CD14-positive monocyte (primary cell): Measurements from ENCODE around the gene GABRA6. TPM values are rescaled to one million over a fixed set of nuclear protein-coding genes. Genes with fewer than 3 reads are reported as not detected.

Source experiments
- DNase-seq, 3 donors: peaks; one replicate each; pipeline ENCODE4 v3.0.0-alpha.2; 2011 to 2022
- H2AFZ ChIP-seq: 2 replicates; pipeline ENCODE4 v1.6.0; 2012; ENCODE audit warnings: mild to moderate bottlenecking, low read depth, low read length, inconsistent platforms; ENCODE audit not compliant: insufficient read depth, poor library complexity, severe bottlenecking
- H3K27ac ChIP-seq, 2 donors: 1 replicate in 1 of 2; 2 replicates in 1 of 2; pipeline ENCODE4 v1.5.1; 2012 to 2013; ENCODE audit warnings: low read length in 2 of 2, control low read depth in 1 of 2, inconsistent platforms in 1 of 2, low read depth in 1 of 2, mild to moderate bottlenecking in 1 of 2
- H3K27me3 ChIP-seq, 2 donors: one replicate each; pipeline versions ENCODE4 v1.6.0 to v1.6.1; 2011 to 2013; ENCODE audit warnings: low read length in 2 of 2; ENCODE audit not compliant: control insufficient read depth in 2 of 2, insufficient read depth in 2 of 2
- H3K36me3 ChIP-seq, 2 donors: replicated peaks in 1 of 2; 1 replicate in 1 of 2; 2 replicates in 1 of 2; pipeline versions ENCODE4 v1.5.1 to v1.6.1; 2012 to 2013; ENCODE audit warnings: low read length in 2 of 2, control low read depth in 1 of 2, inconsistent platforms in 1 of 2, mild to moderate bottlenecking in 1 of 2; ENCODE audit not compliant: insufficient read depth in 2 of 2, control insufficient read depth in 1 of 2
- H3K4me1 ChIP-seq, 2 donors: 1 replicate in 1 of 2; 2 replicates in 1 of 2; pipeline versions ENCODE4 v1.5.1 to v1.6.1; 2012 to 2013; ENCODE audit warnings: low read length in 2 of 2, control low read depth in 1 of 2, inconsistent platforms in 1 of 2, mild to moderate bottlenecking in 1 of 2, moderate library complexity in 1 of 2; ENCODE audit not compliant: insufficient read depth in 2 of 2, control insufficient read depth in 1 of 2
- H3K4me2 ChIP-seq: replicated peaks from 2 replicates; pipeline ENCODE3; 2012; ENCODE audit warnings: low read length, moderate library complexity, mild to moderate bottlenecking; ENCODE audit not compliant: poor library complexity, severe bottlenecking; ENCODE audit errors: extremely low read depth
- H3K4me3 ChIP-seq, 3 experiments: fragments of 200-600 bp in 1 of 3; sonication (generic) in 1 of 3; replicated peaks in 1 of 3; 1 replicate in 2 of 3; 2 replicates in 1 of 3; pipeline ENCODE4 v1.5.1; 2011 to 2013; ENCODE audit warnings: low read length in 3 of 3, mild to moderate bottlenecking in 3 of 3, control low read depth in 2 of 3, low read depth in 2 of 3, inconsistent platforms in 1 of 3, moderate library complexity in 1 of 3
- H3K79me2 ChIP-seq: 2 replicates; pipeline ENCODE4 v1.6.0; 2012; ENCODE audit warnings: mild to moderate bottlenecking, control low read depth, inconsistent platforms, low read length, moderate library complexity; ENCODE audit not compliant: insufficient read depth
- H3K9ac ChIP-seq: 2 replicates; pipeline ENCODE4 v1.6.0; 2017; ENCODE audit warnings: low read length, mild to moderate bottlenecking; ENCODE audit not compliant: insufficient read depth, poor library complexity, severe bottlenecking
- H3K9me3 ChIP-seq, 2 donors: replicated peaks in 1 of 2; 1 replicate in 1 of 2; 2 replicates in 1 of 2; pipeline versions ENCODE4 v1.5.1 to v1.6.1; 2012 to 2013; ENCODE audit warnings: low read length in 2 of 2, control low read depth in 1 of 2; ENCODE audit not compliant: control insufficient read depth in 1 of 2, insufficient read depth in 1 of 2
- H4K20me1 ChIP-seq: 2 replicates; pipeline ENCODE4 v1.6.0; 2012; ENCODE audit warnings: mild to moderate bottlenecking, low read length, control low read depth, moderate library complexity; ENCODE audit not compliant: insufficient read depth
- H3K27ac Mint-ChIP-seq, 7 donors: one replicate each; pipeline ENCODE4 v1.8.0; 2020; ENCODE audit warnings: mild to moderate bottlenecking in 7 of 7, mixed read lengths in 7 of 7, moderate library complexity in 6 of 7, inconsistent platforms in 2 of 7
- H3K27me3 Mint-ChIP-seq, 3 donors: one replicate each; pipeline ENCODE4 v1.8.0; 2021 to 2022; ENCODE audit warnings: low read depth in 3 of 3, mild to moderate bottlenecking in 3 of 3, mixed read lengths in 3 of 3, moderate library complexity in 3 of 3, inconsistent platforms in 1 of 3
- H3K36me3 Mint-ChIP-seq, 2 donors: one replicate each; pipeline ENCODE4 v1.8.0; 2020; ENCODE audit warnings: mixed read lengths in 2 of 2, inconsistent platforms in 1 of 2, mild to moderate bottlenecking in 1 of 2
- H3K4me1 Mint-ChIP-seq: one replicate; pipeline ENCODE4 v1.8.0; 2020; ENCODE audit warnings: mild to moderate bottlenecking, mixed read lengths
- H3K4me3 Mint-ChIP-seq, 2 donors: one replicate each; pipeline ENCODE4 v1.8.0; 2020; ENCODE audit warnings: mild to moderate bottlenecking in 2 of 2, mixed read lengths in 2 of 2, moderate library complexity in 1 of 2
- H3K9me3 Mint-ChIP-seq, 7 donors: one replicate each; pipeline ENCODE4 v1.8.0; 2020 to 2022; ENCODE audit warnings: mixed read lengths in 7 of 7, mild to moderate bottlenecking in 6 of 7, moderate library complexity in 6 of 7, inconsistent platforms in 2 of 7
- WGBS: methylation state at CpG from one replicate; pipeline ENCODE4 v1.1.5; 2013; ENCODE audit warnings: missing lambda C conversion rate; ENCODE audit not compliant: insufficient coverage; 5-methylcytosine and 5-hydroxymethylcytosine counted together
- intact Hi-C, 2 donors: fragments of 100-400 bp; cut with micrococcal nuclease; formaldehyde crosslinking; loops; one replicate each; pipeline versions ENCODE4 v1.15.0 to v1.15.1; 2023
- polyA plus RNA-seq, 3 donors: library from polyadenylated mRNA; depleted of rRNA in 1 of 3; unstranded in 2 of 3; stranded (reverse) in 1 of 3; fragments of 300-500 nt in 2 of 3; fragments of >200 nt in 1 of 3; fragmentation: Illumina TruSeq in 2 of 3; gene quantifications; 1 replicate in 2 of 3; 2 replicates in 1 of 3; pipeline ENCODE4 v1.2.3, GENCODE V29; 2012 to 2021
- TF ChIP-seq, protein P1 (sequence below): fragments of 200-600 bp; IDR thresholded peaks from one replicate; pipeline ENCODE4 v1.8.0; 2022; ENCODE audit warnings: antibody characterized with exemption, mild to moderate bottlenecking

Gene GABRA6
- polyA plus RNA-seq, 3 donors: not detected

DNA sequence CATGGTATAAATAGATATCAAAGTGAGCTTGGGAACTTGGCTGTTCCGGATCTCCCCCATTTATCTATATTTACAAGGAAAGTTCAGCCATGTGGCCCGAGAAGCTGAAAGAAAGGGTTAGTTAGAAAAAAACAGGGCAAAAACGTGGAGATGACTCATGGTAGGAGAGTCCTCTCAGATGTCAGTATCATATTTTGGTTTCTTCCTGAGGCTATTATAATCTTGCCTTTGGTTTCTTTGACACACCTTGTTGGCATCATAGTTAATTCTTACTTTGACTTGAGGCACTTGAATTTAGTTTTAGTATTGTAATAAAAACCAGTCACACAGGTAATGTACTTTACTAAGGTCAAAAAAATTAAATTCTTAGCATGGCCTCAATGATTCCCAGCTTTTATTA is 59.9 kb downstream of the GABRA6 start:
- H2AFZ ChIP-seq: no peak overlapping the region
- H3K4me2 ChIP-seq: no peak overlapping the region
- WGBS: 0% methylated on average over 1 of the region's 3 CpGs
- no peaks in the 10 kb centered on the region for H3K27me3 ChIP-seq
- peaks cover 0 to 6% (median 2%) of the 10 kb centered on the region in 7 donors for H3K9me3 Mint-ChIP-seq
- peaks cover 0 to 2% (median 2%) of the 10 kb centered on the region in 3 donors for H3K27me3 Mint-ChIP-seq
- H3K4me3 ChIP-seq: no peak overlapping the region
- no peaks in the 10 kb centered on the region for H3K4me1 Mint-ChIP-seq
- H3K9me3 ChIP-seq: peaks cover 6 to 12% of the 10 kb centered on the region in 2 donors
- intact Hi-C loops: no loop called here
- H3K4me1 ChIP-seq: no peaks in the 10 kb centered on the region
- no peak overlapping the region for H3K4me3 Mint-ChIP-seq
- TF ChIP-seq, protein P1, sequence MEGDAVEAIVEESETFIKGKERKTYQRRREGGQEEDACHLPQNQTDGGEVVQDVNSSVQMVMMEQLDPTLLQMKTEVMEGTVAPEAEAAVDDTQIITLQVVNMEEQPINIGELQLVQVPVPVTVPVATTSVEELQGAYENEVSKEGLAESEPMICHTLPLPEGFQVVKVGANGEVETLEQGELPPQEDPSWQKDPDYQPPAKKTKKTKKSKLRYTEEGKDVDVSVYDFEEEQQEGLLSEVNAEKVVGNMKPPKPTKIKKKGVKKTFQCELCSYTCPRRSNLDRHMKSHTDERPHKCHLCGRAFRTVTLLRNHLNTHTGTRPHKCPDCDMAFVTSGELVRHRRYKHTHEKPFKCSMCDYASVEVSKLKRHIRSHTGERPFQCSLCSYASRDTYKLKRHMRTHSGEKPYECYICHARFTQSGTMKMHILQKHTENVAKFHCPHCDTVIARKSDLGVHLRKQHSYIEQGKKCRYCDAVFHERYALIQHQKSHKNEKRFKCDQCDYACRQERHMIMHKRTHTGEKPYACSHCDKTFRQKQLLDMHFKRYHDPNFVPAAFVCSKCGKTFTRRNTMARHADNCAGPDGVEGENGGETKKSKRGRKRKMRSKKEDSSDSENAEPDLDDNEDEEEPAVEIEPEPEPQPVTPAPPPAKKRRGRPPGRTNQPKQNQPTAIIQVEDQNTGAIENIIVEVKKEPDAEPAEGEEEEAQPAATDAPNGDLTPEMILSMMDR: no peak
- H3K36me3 ChIP-seq: no peaks in the 10 kb centered on the region
- no peak overlapping the region for H3K9ac ChIP-seq
- no peak for DNase-seq
- H3K79me2 ChIP-seq: no peaks in the 10 kb centered on the region
- no peaks in the 10 kb centered on the region for H3K36me3 Mint-ChIP-seq
- H3K27ac ChIP-seq: no peak overlapping the region
- no peaks in the 10 kb centered on the region for H4K20me1 ChIP-seq
- no peak overlapping the region for H3K27ac Mint-ChIP-seq

DNA sequence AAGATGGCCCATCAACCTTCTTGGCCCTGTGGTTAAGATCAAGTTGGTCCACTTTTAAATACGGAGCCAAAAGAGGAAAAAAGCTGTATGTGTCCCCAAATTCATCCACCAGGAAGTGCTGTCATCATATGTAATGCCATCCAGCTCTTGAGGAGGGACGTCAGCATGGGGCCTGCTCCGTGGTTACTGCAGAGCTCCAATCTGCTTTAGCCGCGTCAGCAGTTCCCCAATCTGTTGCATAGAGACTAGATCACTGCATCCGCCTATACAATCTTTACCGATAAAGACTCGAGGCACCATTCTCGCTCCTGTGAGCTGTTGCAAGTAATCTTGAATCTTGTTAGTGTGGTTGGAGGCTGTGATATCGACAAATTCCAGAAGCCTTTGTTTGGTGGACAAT is 65.7 kb downstream of the GABRA6 start:
- TF ChIP-seq, protein P1: no peak
- 90% methylated on average over 9 of the region's 10 CpGs for WGBS
- DNase-seq: no peak
- Histone ChIP-seq H3K4me1 (no peaks in the 10 kb centered on the region), H3K4me3 (no peak overlapping the region), H3K9me3 (no peaks in the 10 kb centered on the region), H3K4me2 (no peak overlapping the region), H3K9ac (no peak overlapping the region), H2AFZ (no peak overlapping the region), H3K27me3 (no peaks in the 10 kb centered on the region), H3K79me2 (no peaks in the 10 kb centered on the region), H3K27ac (no peak overlapping the region), H3K36me3 (no peaks in the 10 kb centered on the region), H4K20me1 (no peaks in the 10 kb centered on the region)
- no peaks in the 10 kb centered on the region for H3K27me3 Mint-ChIP-seq
- no peak overlapping the region for H3K4me3 Mint-ChIP-seq
- H3K36me3 Mint-ChIP-seq: no peaks in the 10 kb centered on the region
- H3K9me3 Mint-ChIP-seq: peaks cover 0 to 8% (median 0%) of the 10 kb centered on the region in 7 donors
- H3K4me1 Mint-ChIP-seq: no peaks in the 10 kb centered on the region
- H3K27ac Mint-ChIP-seq: no peak overlapping the region
- intact Hi-C loops: no loop called here

Other genes starting within 250 kb of the GABRA6 start
- gene GABRB2, start 139.0 kb upstream of the GABRA6 start, polyA plus RNA-seq: not detected
- gene GABRA1, start 162.4 kb downstream of the GABRA6 start, polyA plus RNA-seq: not detected